ENCODE measurements around the gene TNFRSF14.

DNA sequence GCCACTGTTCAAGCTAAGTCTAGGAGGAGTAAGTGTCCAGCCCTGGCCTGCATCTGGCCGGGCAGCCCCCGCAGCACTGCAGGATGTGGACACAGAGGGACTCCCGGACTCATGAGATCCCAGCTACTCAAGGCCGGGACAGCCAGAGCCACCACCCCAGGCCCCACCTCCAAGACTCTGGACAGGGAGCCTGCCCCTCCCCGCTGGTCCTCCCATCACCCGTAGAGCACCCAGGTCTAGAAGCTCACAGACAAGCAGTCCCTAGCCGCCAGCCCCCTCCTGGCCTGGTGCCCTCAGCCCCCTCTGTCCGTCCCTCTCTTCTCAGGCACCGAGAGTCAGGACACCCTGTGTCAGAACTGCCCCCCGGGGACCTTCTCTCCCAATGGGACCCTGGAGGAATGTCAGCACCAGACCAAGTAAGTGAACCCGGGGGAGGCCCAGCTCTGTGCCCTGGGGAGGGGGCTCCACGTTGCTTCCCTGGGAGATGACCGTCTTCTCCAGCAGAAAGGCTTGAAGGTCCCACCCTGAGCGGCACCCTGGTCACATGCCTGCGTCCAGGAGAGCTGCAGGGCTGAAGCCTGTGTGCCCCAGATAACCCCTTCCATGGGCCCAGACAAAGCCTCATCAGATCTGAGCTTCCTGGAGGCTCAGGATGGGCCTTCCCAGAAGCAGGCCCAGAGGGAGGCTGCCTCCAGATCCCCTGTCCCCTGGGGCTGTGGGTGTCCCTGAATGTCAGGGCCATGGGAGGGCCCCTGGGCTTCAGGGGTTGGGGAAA is 4.3 kb downstream of the TNFRSF14 start:
- TF ChIP-seq CTCF (IDR thresholded peaks at IDR 0.05) (no peak), POLR2A (IDR thresholded peaks at IDR 0.05) (no peak)
